Erythroblast (primary cell): Measurements from ENCODE around the gene PRPF19.

ENCODE experiments used
- GATA1 ChIP-seq: IDR thresholded peaks from 2 replicates; pipeline ENCODE4 v1.6.1; 2011; ENCODE audit warnings: low read depth, mild to moderate bottlenecking, control low read depth, low read length, moderate library complexity
- POLR2A ChIP-seq: IDR thresholded peaks from 2 replicates; pipeline ENCODE4 v1.6.1; 2011; ENCODE audit warnings: mild to moderate bottlenecking, low read length

GRCh38 chr11:60887556-60887955, 18.8 kb downstream of the PRPF19 start:
- TF ChIP-seq POLR2A (no peak), GATA1 (no peak)
